Ammon's horn (tissue), 1 donor: ENCODE measurements around the gene BMI1.
"Not testable (repeated sequence)": the region's sequence is repeated elsewhere in the genome, so short reads cannot be mapped to it uniquely, and the experiment has no call there.

Source experiments
- DNase-seq: peaks from one replicate; pipeline ENCODE4 v3.0.0-alpha.2; 2016; ENCODE audit warnings: low spot score

The BMI1 gene

GRCh38 chr10:22339761-22340328 is 18.9 kb downstream of the BMI1 start:
- no peak for DNase-seq

DNA sequence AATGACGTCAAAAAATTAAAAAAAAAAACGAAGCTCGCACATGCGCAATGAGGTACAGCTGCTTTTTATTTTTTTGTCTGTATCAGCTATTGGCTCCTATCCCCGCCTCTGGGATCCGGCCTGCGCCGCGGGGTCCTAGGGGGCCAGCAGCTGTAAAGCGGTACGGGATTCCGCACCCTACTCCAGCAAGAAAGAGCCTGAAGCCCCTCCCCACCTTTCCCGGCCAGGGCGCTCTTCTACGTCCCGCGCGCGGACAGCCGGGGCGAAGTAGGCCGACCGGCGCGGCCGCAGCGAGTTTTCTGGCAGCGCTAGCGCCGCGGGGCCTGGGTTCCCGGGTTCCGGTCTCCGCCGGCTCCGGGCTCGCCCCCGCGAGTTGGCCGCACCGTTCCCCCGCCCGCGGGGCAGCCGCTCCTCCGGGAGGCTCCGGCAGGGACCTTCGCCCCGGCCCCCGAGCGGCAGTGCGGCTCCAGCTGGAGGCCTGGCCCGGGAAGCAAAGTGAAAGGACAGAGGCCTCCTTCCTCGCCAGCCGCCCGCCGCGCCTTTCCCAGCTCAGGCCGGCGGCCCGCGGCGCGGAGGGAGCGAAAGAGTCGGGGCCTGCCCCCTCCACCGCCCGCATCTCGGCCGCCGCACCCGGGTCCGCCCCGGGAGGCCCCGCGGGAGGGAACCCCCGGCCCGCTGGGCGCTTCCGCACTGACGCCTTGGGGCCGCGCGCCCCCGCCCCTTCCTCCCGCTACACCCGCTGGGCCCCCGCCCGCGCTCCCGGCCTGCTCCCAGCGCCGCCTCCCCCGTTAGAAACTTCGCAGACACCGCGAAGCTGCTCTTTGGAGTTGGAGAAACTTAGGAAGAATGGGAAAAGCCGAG is 19.7 kb downstream of the BMI1 start:
- DNase-seq: peak; percentile 43

GRCh38 chr10:22341190-22341925 is 20.5 kb downstream of the BMI1 start:
- DNase-seq: no peak

GRCh38 chr10:22341926-22342196 is 21.0 kb downstream of the BMI1 start:
- no peak for DNase-seq

- DNase-seq: no peak
These were observed 21.5 kb downstream of the BMI1 start for GRCh38 chr10:22342421-22342820.

DNA sequence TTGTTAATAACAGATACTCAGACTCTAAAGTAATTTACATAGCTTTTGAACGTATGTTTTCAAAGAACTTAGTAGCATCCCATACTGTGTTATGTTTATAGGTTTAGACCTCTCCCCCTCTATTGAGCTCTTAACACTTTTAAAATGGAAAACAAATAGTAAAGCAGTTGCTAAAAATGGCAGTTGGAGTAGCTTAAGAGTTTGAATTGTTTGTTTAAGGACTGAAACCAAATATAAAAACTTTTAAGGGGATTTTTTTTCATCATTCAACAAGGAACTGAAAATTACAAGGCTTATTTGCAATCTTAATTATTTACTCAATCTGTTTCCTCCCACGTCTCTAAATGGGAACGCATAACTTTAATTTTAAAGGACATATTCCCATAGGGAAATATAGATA is 22.8 kb downstream of the BMI1 start:
- DNase-seq: no peak

GRCh38 chr10:22344249-22344648 is 23.4 kb downstream of the BMI1 start:
- no peak for DNase-seq

DNA sequence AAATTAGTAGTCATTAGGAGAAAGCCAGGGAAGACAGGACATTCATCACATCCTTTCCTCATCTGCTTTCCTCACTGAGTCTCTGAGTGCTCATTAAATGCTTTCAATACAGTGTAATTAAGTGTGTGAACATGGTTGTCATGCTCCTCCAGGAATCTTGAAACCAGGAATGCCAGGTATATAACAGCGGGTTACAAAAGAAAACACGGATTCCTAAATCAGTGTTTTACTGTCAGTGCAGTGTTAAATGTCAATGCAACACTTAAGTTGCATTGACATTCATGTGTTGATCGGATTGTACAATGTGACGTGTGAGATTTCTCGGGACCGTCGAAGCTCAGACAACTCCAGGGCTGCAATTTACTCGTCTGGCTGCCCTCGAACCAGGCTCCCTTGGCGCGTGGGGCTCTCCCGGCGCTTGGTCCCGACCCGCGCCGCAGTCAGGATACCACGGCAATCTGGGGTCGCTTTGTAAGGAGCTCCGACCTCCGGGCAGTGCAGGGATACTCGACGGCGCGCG is 23.9 kb downstream of the BMI1 start:
- DNase-seq: no peak

GRCh38 chr10:22345301-22346095 is 24.6 kb downstream of the BMI1 start, which contains the start of gene SPAG6:
TSS of gene SPAG6 (plus strand) at chr10:22345496. CDS start at chr10:22345612, 116 bp downstream.
- DNase-seq: peak; percentile 56

DNA sequence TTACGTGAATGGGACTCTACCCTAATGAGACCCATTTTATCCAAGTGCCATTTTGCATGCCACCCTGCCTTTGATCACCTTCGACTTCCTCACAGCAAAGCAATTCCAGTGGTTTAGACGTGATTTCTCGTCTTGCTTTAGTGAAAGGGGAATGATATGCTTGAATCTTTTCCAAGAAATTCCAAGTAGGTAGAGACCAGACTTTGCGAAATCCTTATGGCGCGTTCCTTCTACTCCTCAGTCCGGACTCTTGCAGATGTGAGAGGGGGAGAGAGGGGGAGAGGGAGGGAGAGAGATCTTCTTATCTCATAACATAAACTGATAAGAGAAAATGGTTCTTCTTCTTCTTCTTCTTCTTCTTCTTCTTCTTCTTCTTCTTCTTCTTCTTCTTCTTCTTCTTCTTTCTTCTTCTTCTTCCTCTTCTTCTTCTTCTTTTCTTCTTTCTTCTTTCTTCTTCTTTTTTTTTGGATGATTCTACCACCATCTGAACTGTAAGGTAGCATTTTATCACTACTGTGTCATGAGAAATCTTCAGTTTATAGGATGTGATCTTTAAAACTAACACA is 25.3 kb downstream of the BMI1 start:
- no peak for DNase-seq

DNA sequence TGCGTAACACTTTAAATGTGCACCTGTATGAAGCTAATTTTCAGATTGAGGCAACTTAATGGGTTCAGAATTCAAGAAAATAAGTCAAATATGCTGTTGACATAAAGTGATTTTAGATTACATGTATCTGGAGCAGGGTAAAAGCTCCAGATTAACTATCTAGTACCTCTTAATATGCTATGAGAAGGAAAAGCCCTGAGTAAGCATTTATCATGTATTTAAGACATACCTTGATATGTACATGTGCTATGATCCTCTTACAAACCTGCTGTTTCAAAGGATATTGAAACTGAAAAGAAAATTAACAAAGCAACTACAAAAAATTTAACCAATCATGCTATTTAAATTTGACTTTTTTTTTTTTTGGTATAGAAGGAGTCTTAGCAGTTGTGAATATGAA is 28.9 kb downstream of the BMI1 start:
- no peak for DNase-seq

- DNase-seq: no peak
These were observed 30.3 kb downstream of the BMI1 start for GRCh38 chr10:22351131-22351703.

DNA sequence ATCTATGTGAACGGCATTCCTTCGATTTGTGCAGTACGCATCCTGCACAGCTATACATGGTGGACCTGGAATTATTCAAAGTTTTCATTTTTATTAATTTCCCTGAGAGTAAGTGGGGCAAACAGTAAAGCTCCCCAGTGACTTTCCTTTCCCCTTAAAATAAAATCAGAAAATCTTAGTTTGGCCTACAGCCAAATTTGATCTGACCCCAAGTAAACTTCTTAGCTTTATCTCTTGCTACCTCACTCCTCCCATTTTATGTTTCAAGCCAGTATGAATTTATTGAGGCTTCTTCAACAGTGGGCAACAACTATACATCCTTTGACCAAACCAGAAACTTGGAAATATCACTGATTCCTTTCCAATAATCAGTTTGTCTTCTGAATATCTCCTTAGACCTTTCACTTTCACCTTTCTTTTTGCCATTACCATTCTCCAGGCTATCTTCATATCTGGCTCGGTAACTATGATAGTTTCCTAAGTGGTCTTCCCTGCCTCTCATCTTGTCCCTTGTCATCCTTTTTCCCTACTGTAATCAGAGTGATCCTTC is 35.5 kb downstream of the BMI1 start:
- DNase-seq: no peak

DNA sequence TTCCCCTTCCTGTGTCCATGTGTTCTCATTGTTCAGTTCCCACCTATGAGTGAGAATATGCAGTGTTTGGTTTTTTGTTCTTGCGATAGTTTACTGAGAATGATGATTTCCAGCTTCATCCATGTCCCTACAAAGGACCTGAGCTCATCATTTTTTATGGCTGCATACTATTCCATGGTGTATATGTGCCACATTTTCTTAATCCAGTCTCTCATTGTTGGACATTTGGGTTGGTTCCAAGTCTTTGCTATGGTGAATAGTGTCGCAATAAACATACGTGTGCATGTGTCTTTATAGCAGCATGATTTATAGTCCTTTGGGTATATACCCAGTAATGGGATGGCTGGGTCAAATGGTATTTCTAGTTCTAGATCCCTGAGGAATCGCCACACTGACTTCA is 36.9 kb downstream of the BMI1 start:
- DNase-seq: not testable (repeated sequence)

- DNase-seq: no peak
These were observed 42.4 kb downstream of the BMI1 start for GRCh38 chr10:22363305-22363704.

- DNase-seq: no peak
These were observed 43.7 kb downstream of the BMI1 start for GRCh38 chr10:22364407-22365140.

DNA sequence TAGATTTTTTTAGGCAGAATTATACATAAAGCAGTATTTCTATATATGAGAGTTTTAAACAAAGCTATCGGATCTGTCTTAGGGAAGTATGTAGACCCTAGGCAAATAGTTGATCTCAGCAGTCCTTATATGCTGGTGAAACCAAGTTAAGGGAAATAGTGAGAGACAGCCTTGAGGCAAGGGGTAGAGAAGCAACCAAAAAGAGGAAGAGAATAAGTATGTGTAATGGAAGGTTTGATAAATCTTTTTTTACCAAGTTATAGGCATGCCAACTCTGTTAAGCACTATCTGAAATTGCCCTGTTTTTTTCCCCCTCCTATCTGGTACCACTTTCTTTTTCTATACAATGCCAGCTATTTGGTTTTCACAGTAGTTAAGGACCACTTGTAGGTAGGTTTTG is 44.3 kb downstream of the BMI1 start:
- peak; percentile 40 for DNase-seq

DNA sequence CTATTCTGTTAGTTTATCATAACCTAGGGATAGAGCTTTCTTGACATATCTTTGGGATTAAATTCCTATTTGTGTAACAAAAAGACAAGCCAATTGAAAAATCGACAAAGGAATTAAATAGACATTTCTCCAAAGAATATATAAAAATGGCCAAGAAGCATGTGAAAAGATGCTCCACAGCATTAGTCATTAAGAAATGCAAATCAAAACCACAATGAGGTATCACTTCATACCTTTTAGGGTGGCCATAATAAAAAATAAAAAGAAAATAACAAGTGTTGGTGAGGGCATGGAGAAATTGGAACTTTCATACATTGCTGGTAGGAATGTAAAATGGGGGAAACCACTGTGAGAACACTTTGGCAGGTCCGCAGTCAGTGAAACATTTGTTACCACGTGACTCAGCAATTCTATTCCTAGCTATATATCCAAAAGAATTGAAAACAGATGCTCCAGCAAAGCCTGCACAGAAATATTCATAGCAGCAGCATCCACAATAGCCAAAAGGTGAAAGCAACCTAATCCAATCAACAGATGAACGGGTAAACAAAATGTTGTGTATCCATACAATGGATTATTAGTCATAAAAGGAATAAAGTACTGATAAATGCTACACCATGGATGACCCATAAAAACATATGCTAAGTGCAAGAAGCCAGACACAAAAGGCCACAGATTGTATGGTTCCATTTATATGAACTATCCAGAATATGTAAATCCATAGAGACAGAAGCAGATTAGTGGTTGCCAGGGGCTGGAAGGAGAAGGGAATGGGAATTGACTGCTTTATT is 44.9 kb downstream of the BMI1 start:
- no peak for DNase-seq

- no peak for DNase-seq
These were observed 45.5 kb downstream of the BMI1 start for GRCh38 chr10:22366435-22366703.

DNA sequence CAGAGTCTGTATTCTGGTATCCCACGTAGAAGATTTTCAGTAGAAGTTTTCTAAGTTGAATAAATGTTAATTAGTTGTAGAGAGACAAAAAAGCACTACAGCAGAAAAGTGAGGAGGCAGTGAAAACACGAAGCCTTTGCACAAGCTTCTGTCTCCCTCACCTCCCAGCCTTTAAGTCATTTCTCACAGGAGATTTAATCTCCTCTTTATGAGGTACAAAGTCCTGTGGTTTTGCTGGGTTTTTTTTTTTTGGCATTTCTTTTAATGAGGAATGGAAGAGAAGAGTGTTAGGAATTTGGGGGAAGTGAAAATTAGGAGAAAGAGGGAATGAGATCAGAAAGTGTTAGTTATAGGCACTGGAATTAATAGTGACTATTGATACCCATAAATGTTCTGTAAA is 45.9 kb downstream of the BMI1 start:
- DNase-seq: no peak
